ENCODE measurements around the gene MAGEA9. TPM values are rescaled to one million over a fixed set of nuclear protein-coding genes. Genes with fewer than 3 reads are reported as not detected.
A peak's percentile ranks its signal among the peaks of the same experiment; 100 is the strongest.
"Not testable (repeated sequence)": the region's sequence is repeated elsewhere in the genome, so short reads cannot be mapped to it uniquely, and the experiment has no call there.

Gene MAGEA9
- total and polyA plus RNA-seq, 2 donors (not counting 3 experiments of a cell fraction or from before 2014, with no cell fraction given), result not detected

- H3K27ac ChIP-seq (ENCODE audit: insufficient read depth, low read depth, low read length); H3K9me1 ChIP-seq (replicated peaks; ENCODE audit: control insufficient read depth, extremely low read depth, insufficient read depth, low read length); CTCF ChIA-PET; H3K4me3 ChIP-seq (replicated peaks in 1 of 3; ENCODE audit: insufficient read depth in 1 of 3, low read depth in 1 of 3, low read length in 3 of 3); H3K9ac ChIP-seq (replicated peaks; ENCODE audit: extremely low read depth, insufficient read depth, low read length); H3K4me2 ChIP-seq (ENCODE audit: insufficient read depth, low read length); H2AFZ ChIP-seq (ENCODE audit: low read depth, low read length); DNase-seq (ENCODE audit: low read depth, low spot score); POLR2A ChIA-PET; BruUV-seq (replicated peaks); FAIRE-seq; H3K27me3 ChIP-seq (ENCODE audit: control insufficient read depth in 2 of 2, insufficient read depth in 2 of 2, low read length in 2 of 2); intact Hi-C loops (cut with micrococcal nuclease); H3K79me2 ChIP-seq (ENCODE audit: control insufficient read depth, insufficient read depth, low read length); H3K36me3 ChIP-seq (ENCODE audit: control insufficient read depth in 2 of 2, extremely low read depth in 1 of 2, insufficient read depth in 2 of 2, low read length in 2 of 2); H3K4me1 ChIP-seq (ENCODE audit: control insufficient read depth, extremely low read depth, insufficient read depth, low read length); dilution Hi-C loops (cut with MboI; ENCODE audit: extremely low pct_ligation_motif_present, low sequenced_read_pairs); H4K20me1 ChIP-seq (replicated peaks; ENCODE audit: control insufficient read depth, extremely low read depth, insufficient read depth, low read length); H3K9me3 ChIP-seq (replicated peaks; ENCODE audit: control insufficient read depth, insufficient read depth, low read length): not testable (repeated sequence)
Measured at GRCh38 chrX:149773026-149773425, 8.7 kb upstream of the MAGEA9 start.

GRCh38 chrX:149773768-149774167 is 8.0 kb upstream of the MAGEA9 start, which contains the start of gene HSFX1:
TSS of gene HSFX1 (plus strand) at chrX:149774068. CDS start at chrX:149774682, 614 bp downstream.
- H3K4me3 ChIP-seq (replicated peaks in 1 of 3; ENCODE audit: insufficient read depth in 1 of 3, low read depth in 1 of 3, low read length in 3 of 3); H3K9me1 ChIP-seq (replicated peaks; ENCODE audit: control insufficient read depth, extremely low read depth, insufficient read depth, low read length); H4K20me1 ChIP-seq (replicated peaks; ENCODE audit: control insufficient read depth, extremely low read depth, insufficient read depth, low read length); H3K4me2 ChIP-seq (ENCODE audit: insufficient read depth, low read length); H2AFZ ChIP-seq (ENCODE audit: low read depth, low read length); POLR2A ChIA-PET; H3K79me2 ChIP-seq (ENCODE audit: control insufficient read depth, insufficient read depth, low read length); H3K9me3 ChIP-seq (replicated peaks; ENCODE audit: control insufficient read depth, insufficient read depth, low read length); H3K27me3 ChIP-seq (ENCODE audit: control insufficient read depth in 2 of 2, insufficient read depth in 2 of 2, low read length in 2 of 2); H3K4me1 ChIP-seq (ENCODE audit: control insufficient read depth, extremely low read depth, insufficient read depth, low read length); BruUV-seq (replicated peaks); dilution Hi-C loops (cut with MboI; ENCODE audit: extremely low pct_ligation_motif_present, low sequenced_read_pairs); intact Hi-C loops (cut with micrococcal nuclease); CTCF ChIA-PET; H3K27ac ChIP-seq (ENCODE audit: insufficient read depth, low read depth, low read length); FAIRE-seq; DNase-seq (ENCODE audit: low read depth, low spot score); H3K36me3 ChIP-seq (ENCODE audit: control insufficient read depth in 2 of 2, extremely low read depth in 1 of 2, insufficient read depth in 2 of 2, low read length in 2 of 2); H3K9ac ChIP-seq (replicated peaks; ENCODE audit: extremely low read depth, insufficient read depth, low read length): not testable (repeated sequence)

DNA sequence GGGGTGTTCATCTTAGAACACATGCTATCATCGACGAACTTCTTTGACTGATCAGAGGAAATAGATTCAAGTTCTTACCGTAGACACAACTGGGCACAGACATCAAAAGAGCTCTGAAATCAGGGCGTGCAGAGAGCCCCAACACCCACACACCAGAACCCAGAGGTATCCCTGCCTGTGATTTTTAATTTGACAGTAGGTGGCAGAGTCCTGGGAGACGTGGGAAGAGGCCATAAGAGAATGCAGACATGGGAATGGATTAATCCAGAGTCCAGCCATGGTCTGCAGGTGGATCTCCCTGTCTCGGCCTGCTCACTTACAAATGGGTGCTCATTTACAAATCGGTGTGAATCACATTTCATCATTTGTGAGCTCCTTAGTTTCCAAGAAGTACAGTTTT is 3.7 kb upstream of the MAGEA9 start:
- H3K4me1 ChIP-seq (ENCODE audit: control insufficient read depth, extremely low read depth, insufficient read depth, low read length); H2AFZ ChIP-seq (ENCODE audit: low read depth, low read length); H3K27ac ChIP-seq (ENCODE audit: insufficient read depth, low read depth, low read length); intact Hi-C loops (cut with micrococcal nuclease); POLR2A ChIA-PET; H3K9ac ChIP-seq (replicated peaks; ENCODE audit: extremely low read depth, insufficient read depth, low read length); H3K36me3 ChIP-seq (ENCODE audit: control insufficient read depth in 2 of 2, extremely low read depth in 1 of 2, insufficient read depth in 2 of 2, low read length in 2 of 2); H3K4me2 ChIP-seq (ENCODE audit: insufficient read depth, low read length); H3K9me1 ChIP-seq (replicated peaks; ENCODE audit: control insufficient read depth, extremely low read depth, insufficient read depth, low read length); H3K9me3 ChIP-seq (replicated peaks; ENCODE audit: control insufficient read depth, insufficient read depth, low read length); H4K20me1 ChIP-seq (replicated peaks; ENCODE audit: control insufficient read depth, extremely low read depth, insufficient read depth, low read length); H3K79me2 ChIP-seq (ENCODE audit: control insufficient read depth, insufficient read depth, low read length); BruUV-seq (replicated peaks); H3K27me3 ChIP-seq (ENCODE audit: control insufficient read depth in 2 of 2, insufficient read depth in 2 of 2, low read length in 2 of 2); CTCF ChIA-PET; H3K4me3 ChIP-seq (replicated peaks in 1 of 3; ENCODE audit: insufficient read depth in 1 of 3, low read depth in 1 of 3, low read length in 3 of 3); dilution Hi-C loops (cut with MboI; ENCODE audit: extremely low pct_ligation_motif_present, low sequenced_read_pairs); DNase-seq (ENCODE audit: low read depth, low spot score): not testable (repeated sequence)
- FAIRE-seq, result peak; percentile 83

DNA sequence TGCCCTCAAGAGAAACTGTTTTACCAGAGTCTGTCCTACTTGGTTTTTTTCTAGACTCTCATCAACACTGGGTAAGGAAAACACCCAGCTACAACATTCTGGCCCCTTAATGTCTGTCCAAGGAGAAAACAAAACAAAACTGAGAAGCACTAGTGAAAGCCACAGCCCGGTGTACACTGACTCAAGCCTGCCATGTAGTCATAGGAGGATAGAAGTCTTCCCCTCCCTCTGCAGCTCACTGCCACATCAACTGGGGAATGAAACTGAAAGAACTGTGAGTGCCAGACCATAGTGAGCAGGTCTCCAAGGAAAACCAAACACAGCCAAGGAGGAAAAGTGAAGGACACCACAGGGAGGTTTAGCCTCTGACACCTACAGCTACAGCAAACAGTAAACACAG is 13.8 kb downstream of the MAGEA9 start:
- CTCF ChIA-PET; BruUV-seq (replicated peaks); H3K9ac ChIP-seq (replicated peaks; ENCODE audit: extremely low read depth, insufficient read depth, low read length): not testable (repeated sequence)

More for the DNA sequence above, 13.8 kb downstream of the MAGEA9 start:
- intact Hi-C loops (cut with micrococcal nuclease); H3K4me1 ChIP-seq (ENCODE audit: control insufficient read depth, extremely low read depth, insufficient read depth, low read length); H3K27me3 ChIP-seq (ENCODE audit: control insufficient read depth in 2 of 2, insufficient read depth in 2 of 2, low read length in 2 of 2); dilution Hi-C loops (cut with MboI; ENCODE audit: extremely low pct_ligation_motif_present, low sequenced_read_pairs); H3K4me2 ChIP-seq (ENCODE audit: insufficient read depth, low read length); H2AFZ ChIP-seq (ENCODE audit: low read depth, low read length); H4K20me1 ChIP-seq (replicated peaks; ENCODE audit: control insufficient read depth, extremely low read depth, insufficient read depth, low read length); POLR2A ChIA-PET; DNase-seq (ENCODE audit: low read depth, low spot score); FAIRE-seq; H3K9me3 ChIP-seq (replicated peaks; ENCODE audit: control insufficient read depth, insufficient read depth, low read length); H3K4me3 ChIP-seq (replicated peaks in 1 of 3; ENCODE audit: insufficient read depth in 1 of 3, low read depth in 1 of 3, low read length in 3 of 3); H3K9me1 ChIP-seq (replicated peaks; ENCODE audit: control insufficient read depth, extremely low read depth, insufficient read depth, low read length); H3K27ac ChIP-seq (ENCODE audit: insufficient read depth, low read depth, low read length); H3K79me2 ChIP-seq (ENCODE audit: control insufficient read depth, insufficient read depth, low read length); H3K36me3 ChIP-seq (ENCODE audit: control insufficient read depth in 2 of 2, extremely low read depth in 1 of 2, insufficient read depth in 2 of 2, low read length in 2 of 2): not testable (repeated sequence)

All from endothelial cell of umbilical vein (primary cell).